HepG2 (cell line): ENCODE results near the gene IBA57.

Experiments used
- EP300 ChIP-seq, 3 experiments: sonication (generic) in 1 of 3; formaldehyde crosslinking in 1 of 3; IDR thresholded peaks; 2 replicates each; pipeline versions ENCODE4 v1.5.1 to v1.6.1; 2011 to 2020; ENCODE audit warnings: low read depth in 2 of 3, low read length in 2 of 3, borderline replicate concordance in 1 of 3, improper control_type of control experiment in 1 of 3, mild to moderate bottlenecking in 1 of 3, missing genetic modification reagents in 1 of 3, moderate library complexity in 1 of 3
- EZH2 ChIP-seq: conservative IDR thresholded peaks from 2 replicates; pipeline ENCODE4 v1.6.1; 2012; ENCODE audit warnings: mild to moderate bottlenecking, low read depth, low read length, moderate library complexity
- HOXA5 ChIP-seq: sonication (generic); formaldehyde crosslinking; IDR thresholded peaks from 2 replicates; pipeline ENCODE4 v1.4.0; 2020; ENCODE audit warnings: missing genetic modification reagents
- ISX ChIP-seq: sonication (generic); formaldehyde crosslinking; conservative IDR thresholded peaks from 2 replicates; pipeline ENCODE4 v1.5.0; 2020; ENCODE audit warnings: missing genetic modification reagents
- KLF11 ChIP-seq: IDR thresholded peaks from 2 replicates; pipeline ENCODE4 v1.6.1; 2016; ENCODE audit warnings: missing compliant biosample characterization
- KLF9 ChIP-seq: IDR thresholded peaks from 2 replicates; pipeline ENCODE4 v1.6.1; 2016; ENCODE audit warnings: low read depth
- POLR2A ChIP-seq, 2 experiments: IDR thresholded peaks; 2 replicates each; pipeline ENCODE4 v1.6.1; 2011; ENCODE audit warnings: low read depth in 2 of 2, low read length in 2 of 2, mild to moderate bottlenecking in 1 of 2, moderate library complexity in 1 of 2; ENCODE audit not compliant: insufficient read depth in 1 of 2
- RBAK ChIP-seq: sonication (generic); formaldehyde crosslinking; IDR thresholded peaks from 2 replicates; pipeline ENCODE4 v1.5.1; 2020; ENCODE audit warnings: mild to moderate bottlenecking, missing genetic modification reagents
- TAF1 ChIP-seq: sonication (generic); formaldehyde crosslinking; IDR thresholded peaks from 2 replicates; pipeline ENCODE4 v1.4.0; 2020; ENCODE audit warnings: missing genetic modification reagents
- TCF7L2 ChIP-seq: IDR thresholded peaks from 2 replicates; pipeline ENCODE4 v1.6.1; 2011; ENCODE audit warnings: mild to moderate bottlenecking, low read depth, low read length, moderate library complexity
- ZNF747 ChIP-seq: sonication (generic); formaldehyde crosslinking; IDR thresholded peaks from 2 replicates; pipeline ENCODE4 v1.8.1; 2023; ENCODE audit warnings: missing genetic modification reagents, mild to moderate bottlenecking, borderline replicate concordance
- TF ChIP-seq, protein P1 (sequence below), 2 experiments: IDR thresholded peaks; 2 replicates each; pipeline ENCODE4 v1.6.1; 2011 to 2012; ENCODE audit warnings: low read length in 2 of 2, borderline replicate concordance in 1 of 2, low read depth in 1 of 2, mild to moderate bottlenecking in 1 of 2, moderate library complexity in 1 of 2
- TF ChIP-seq, protein P2 (sequence below): sonication (generic); formaldehyde crosslinking; IDR thresholded peaks from 2 replicates; pipeline ENCODE4 v1.5.0; 2020; ENCODE audit warnings: mild to moderate bottlenecking, missing genetic modification reagents, moderate library complexity
- TF ChIP-seq, protein P3 (sequence below): sonication (generic); formaldehyde crosslinking; IDR thresholded peaks from 2 replicates; pipeline ENCODE4 v1.4.0; 2020; ENCODE audit warnings: mild to moderate bottlenecking, missing genetic modification reagents

- no peak for TF ChIP-seq EZH2
- no peak for TF ChIP-seq ZNF747 (CRISPR knock-in tag)
- TF ChIP-seq, protein P1, sequence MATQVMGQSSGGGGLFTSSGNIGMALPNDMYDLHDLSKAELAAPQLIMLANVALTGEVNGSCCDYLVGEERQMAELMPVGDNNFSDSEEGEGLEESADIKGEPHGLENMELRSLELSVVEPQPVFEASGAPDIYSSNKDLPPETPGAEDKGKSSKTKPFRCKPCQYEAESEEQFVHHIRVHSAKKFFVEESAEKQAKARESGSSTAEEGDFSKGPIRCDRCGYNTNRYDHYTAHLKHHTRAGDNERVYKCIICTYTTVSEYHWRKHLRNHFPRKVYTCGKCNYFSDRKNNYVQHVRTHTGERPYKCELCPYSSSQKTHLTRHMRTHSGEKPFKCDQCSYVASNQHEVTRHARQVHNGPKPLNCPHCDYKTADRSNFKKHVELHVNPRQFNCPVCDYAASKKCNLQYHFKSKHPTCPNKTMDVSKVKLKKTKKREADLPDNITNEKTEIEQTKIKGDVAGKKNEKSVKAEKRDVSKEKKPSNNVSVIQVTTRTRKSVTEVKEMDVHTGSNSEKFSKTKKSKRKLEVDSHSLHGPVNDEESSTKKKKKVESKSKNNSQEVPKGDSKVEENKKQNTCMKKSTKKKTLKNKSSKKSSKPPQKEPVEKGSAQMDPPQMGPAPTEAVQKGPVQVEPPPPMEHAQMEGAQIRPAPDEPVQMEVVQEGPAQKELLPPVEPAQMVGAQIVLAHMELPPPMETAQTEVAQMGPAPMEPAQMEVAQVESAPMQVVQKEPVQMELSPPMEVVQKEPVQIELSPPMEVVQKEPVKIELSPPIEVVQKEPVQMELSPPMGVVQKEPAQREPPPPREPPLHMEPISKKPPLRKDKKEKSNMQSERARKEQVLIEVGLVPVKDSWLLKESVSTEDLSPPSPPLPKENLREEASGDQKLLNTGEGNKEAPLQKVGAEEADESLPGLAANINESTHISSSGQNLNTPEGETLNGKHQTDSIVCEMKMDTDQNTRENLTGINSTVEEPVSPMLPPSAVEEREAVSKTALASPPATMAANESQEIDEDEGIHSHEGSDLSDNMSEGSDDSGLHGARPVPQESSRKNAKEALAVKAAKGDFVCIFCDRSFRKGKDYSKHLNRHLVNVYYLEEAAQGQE (IDR thresholded peaks at IDR 0.05; ENCODE audit: borderline replicate concordance in 1 of 2, low read depth in 1 of 2, low read length in 2 of 2) = no peak
- no peak for TF ChIP-seq EP300 (IDR thresholded peaks at IDR 0.05; ENCODE audit: low read depth in 2 of 2, low read length in 2 of 2)
- no peak for TF ChIP-seq EP300 (CRISPR knock-in tag; IDR thresholded peaks at IDR 0.05; ENCODE audit: borderline replicate concordance)
- TF ChIP-seq KLF11 (CRISPR knock-in tag) = no peak
- TF ChIP-seq, protein P2, sequence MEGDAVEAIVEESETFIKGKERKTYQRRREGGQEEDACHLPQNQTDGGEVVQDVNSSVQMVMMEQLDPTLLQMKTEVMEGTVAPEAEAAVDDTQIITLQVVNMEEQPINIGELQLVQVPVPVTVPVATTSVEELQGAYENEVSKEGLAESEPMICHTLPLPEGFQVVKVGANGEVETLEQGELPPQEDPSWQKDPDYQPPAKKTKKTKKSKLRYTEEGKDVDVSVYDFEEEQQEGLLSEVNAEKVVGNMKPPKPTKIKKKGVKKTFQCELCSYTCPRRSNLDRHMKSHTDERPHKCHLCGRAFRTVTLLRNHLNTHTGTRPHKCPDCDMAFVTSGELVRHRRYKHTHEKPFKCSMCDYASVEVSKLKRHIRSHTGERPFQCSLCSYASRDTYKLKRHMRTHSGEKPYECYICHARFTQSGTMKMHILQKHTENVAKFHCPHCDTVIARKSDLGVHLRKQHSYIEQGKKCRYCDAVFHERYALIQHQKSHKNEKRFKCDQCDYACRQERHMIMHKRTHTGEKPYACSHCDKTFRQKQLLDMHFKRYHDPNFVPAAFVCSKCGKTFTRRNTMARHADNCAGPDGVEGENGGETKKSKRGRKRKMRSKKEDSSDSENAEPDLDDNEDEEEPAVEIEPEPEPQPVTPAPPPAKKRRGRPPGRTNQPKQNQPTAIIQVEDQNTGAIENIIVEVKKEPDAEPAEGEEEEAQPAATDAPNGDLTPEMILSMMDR (CRISPR knock-in tag) = no peak
- no peak for TF ChIP-seq HOXA5 (CRISPR knock-in tag)
- TF ChIP-seq TCF7L2 = no peak
- TF ChIP-seq, protein P3, sequence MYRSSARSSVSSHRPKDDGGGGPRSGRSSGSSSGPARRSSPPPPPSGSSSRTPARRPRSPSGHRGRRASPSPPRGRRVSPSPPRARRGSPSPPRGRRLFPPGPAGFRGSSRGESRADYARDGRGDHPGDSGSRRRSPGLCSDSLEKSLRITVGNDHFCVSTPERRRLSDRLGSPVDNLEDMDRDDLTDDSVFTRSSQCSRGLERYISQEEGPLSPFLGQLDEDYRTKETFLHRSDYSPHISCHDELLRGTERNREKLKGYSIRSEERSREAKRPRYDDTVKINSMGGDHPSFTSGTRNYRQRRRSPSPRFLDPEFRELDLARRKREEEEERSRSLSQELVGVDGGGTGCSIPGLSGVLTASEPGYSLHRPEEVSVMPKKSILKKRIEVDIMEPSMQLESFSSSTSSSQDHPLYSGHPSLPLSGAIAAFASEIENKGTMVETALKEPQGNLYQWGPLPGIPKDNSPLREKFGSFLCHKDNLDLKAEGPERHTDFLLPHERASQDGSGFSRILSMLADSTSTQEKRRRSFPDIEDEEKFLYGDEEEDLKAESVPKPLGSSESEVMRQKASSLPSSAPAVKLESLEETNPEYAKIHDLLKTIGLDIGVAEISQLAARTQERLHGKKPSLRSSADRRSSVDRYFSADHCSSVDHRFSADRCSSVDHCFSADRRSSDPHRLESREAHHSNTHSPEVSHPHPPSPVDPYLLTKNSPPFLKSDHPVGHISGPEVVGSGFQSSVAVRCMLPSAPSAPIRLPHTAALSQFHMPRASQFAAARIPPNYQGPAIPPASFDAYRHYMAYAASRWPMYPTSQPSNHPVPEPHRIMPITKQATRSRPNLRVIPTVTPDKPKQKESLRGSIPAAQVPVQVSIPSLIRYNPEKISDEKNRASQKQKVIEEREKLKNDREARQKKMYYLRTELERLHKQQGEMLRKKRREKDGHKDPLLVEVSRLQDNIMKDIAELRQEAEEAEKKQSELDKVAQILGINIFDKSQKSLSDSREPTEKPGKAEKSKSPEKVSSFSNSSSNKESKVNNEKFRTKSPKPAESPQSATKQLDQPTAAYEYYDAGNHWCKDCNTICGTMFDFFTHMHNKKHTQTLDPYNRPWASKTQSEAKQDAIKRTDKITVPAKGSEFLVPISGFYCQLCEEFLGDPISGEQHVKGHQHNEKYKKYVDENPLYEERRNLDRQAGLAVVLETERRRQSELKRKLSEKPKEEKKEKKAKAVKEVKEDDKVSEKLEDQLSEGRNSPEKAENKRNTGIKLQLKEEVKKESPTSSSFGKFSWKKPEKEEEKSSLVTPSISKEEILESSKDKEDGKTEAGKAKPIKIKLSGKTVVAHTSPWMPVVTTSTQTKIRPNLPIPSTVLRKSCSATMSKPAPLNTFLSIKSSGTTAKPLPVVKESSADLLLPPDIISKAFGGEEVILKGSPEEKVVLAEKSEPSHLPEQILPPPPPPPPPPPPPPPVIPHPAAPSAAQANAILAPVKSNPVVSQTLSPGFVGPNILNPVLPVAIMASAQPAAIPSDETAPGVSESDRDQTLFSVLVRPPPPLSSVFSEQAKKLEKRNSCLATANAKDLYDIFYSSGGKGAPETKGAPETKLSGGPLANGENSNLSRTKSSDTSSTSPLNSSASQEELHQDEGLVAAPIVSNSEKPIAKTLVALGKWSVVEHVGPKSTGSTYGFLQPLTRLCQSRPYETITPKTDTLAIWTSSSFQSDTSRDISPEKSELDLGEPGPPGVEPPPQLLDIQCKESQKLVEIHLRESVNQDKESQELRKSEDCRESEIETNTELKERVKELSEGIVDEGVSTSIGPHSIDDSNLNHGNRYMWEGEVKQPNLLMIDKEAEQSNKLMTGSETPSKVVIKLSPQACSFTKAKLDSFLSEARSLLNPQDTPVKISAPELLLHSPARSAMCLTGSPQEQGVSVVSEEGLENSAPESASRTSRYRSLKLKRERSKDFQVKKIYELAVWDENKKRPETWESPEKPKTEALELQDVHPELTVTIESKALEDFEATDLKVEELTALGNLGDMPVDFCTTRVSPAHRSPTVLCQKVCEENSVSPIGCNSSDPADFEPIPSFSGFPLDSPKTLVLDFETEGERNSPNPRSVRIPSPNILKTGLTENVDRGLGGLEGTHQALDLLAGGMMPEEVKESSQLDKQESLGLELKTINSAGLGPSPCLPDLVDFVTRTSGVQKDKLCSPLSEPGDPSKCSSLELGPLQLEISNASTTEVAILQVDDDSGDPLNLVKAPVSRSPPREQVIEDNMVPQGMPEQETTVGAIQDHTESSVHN (CRISPR knock-in tag) = no peak
- no peak for TF ChIP-seq TAF1
- no peak for TF ChIP-seq RBAK (CRISPR knock-in tag)
- no peak for TF ChIP-seq ISX (CRISPR knock-in tag)
- no peak for TF ChIP-seq POLR2A (IDR thresholded peaks at IDR 0.05; ENCODE audit: insufficient read depth in 1 of 2, low read depth in 2 of 2, low read length in 2 of 2)
- no peak for TF ChIP-seq KLF9 (CRISPR knock-in tag)
Measured at GRCh38 chr1:228145463-228146416, 19.9 kb upstream of the IBA57 start.
